Measurements from ENCODE around the gene LGR4. TPM values are rescaled to one million over a fixed set of nuclear protein-coding genes. Genes with fewer than 3 reads are reported as not detected.
"Not testable (repeated sequence)": the region's sequence is repeated elsewhere in the genome, so short reads cannot be mapped to it uniquely, and the experiment has no call there.

LGR4 gene
- total RNA-seq, 1 donor from 2014 or later, result 43.8 TPM

- Histone ChIP-seq H3K9ac (ENCODE audit: low read depth in 1 of 3, low read length in 3 of 3) (peak overlapping the region in 1 of 3 donors; percentile 15), H3K27ac (ENCODE audit: low read depth, low read length) (no peak overlapping the region), H3K9me3 (ENCODE audit: control insufficient read depth in 3 of 3, low read length in 3 of 3) (no peaks in the 10 kb centered on the region), H3K4me3 (ENCODE audit: low read length in 3 of 3) (no peak overlapping the region), H3K4me1 (ENCODE audit: control insufficient read depth in 3 of 3, insufficient read depth in 3 of 3, low read length in 3 of 3) (peaks cover 0 to 5% (median 5%) of the 10 kb centered on the region in 3 donors), H3K36me3 (ENCODE audit: control insufficient read depth in 3 of 3, insufficient read depth in 3 of 3, low read length in 3 of 3) (no peaks in the 10 kb centered on the region), H3K27me3 (ENCODE audit: control insufficient read depth in 3 of 3, insufficient read depth in 3 of 3, low read length in 3 of 3) (no peaks in the 10 kb centered on the region)
These were observed 21.2 kb downstream of the LGR4 start for GRCh38 chr11:27451244-27451965.

GRCh38 chr11:27448184-27448540 lies 24.4 kb downstream of the LGR4 start:
- not testable (repeated sequence) for H3K27me3 ChIP-seq (ENCODE audit: control insufficient read depth in 3 of 3, insufficient read depth in 3 of 3, low read length in 3 of 3); H3K36me3 ChIP-seq (ENCODE audit: control insufficient read depth in 3 of 3, insufficient read depth in 3 of 3, low read length in 3 of 3); H3K9ac ChIP-seq (ENCODE audit: low read depth in 1 of 3, low read length in 3 of 3); H3K4me1 ChIP-seq (ENCODE audit: control insufficient read depth in 3 of 3, insufficient read depth in 3 of 3, low read length in 3 of 3); H3K9me3 ChIP-seq (ENCODE audit: control insufficient read depth in 3 of 3, low read length in 3 of 3); H3K4me3 ChIP-seq (ENCODE audit: low read length in 3 of 3); H3K27ac ChIP-seq (ENCODE audit: low read depth, low read length)

- no peak overlapping the region for H3K9ac ChIP-seq (ENCODE audit: low read depth in 1 of 3, low read length in 3 of 3)
- H3K9me3 ChIP-seq (ENCODE audit: control insufficient read depth in 3 of 3, low read length in 3 of 3), result no peaks in the 10 kb centered on the region
- no peaks in the 10 kb centered on the region for H3K27me3 ChIP-seq (ENCODE audit: control insufficient read depth in 3 of 3, insufficient read depth in 3 of 3, low read length in 3 of 3)
- H3K4me1 ChIP-seq (ENCODE audit: control insufficient read depth in 3 of 3, insufficient read depth in 3 of 3, low read length in 3 of 3), result peaks cover 5 to 9% (median 5%) of the 10 kb centered on the region in 3 donors
- H3K4me3 ChIP-seq (ENCODE audit: low read length in 3 of 3), result no peak overlapping the region
- H3K27ac ChIP-seq (ENCODE audit: low read depth, low read length), result no peak overlapping the region
- no peaks in the 10 kb centered on the region for H3K36me3 ChIP-seq (ENCODE audit: control insufficient read depth in 3 of 3, insufficient read depth in 3 of 3, low read length in 3 of 3)
These were observed 25.1 kb downstream of the LGR4 start for GRCh38 chr11:27447288-27448183.

- no peak overlapping the region for H3K27ac ChIP-seq (ENCODE audit: low read depth, low read length)
- no peaks in the 10 kb centered on the region for H3K9me3 ChIP-seq (ENCODE audit: control insufficient read depth in 3 of 3, low read length in 3 of 3)
- peaks cover 0 to 7% (median 5%) of the 10 kb centered on the region in 3 donors for H3K4me1 ChIP-seq (ENCODE audit: control insufficient read depth in 3 of 3, insufficient read depth in 3 of 3, low read length in 3 of 3)
- no peak overlapping the region for H3K9ac ChIP-seq (ENCODE audit: low read depth in 1 of 3, low read length in 3 of 3)
- H3K4me3 ChIP-seq (ENCODE audit: low read length in 3 of 3), result no peak overlapping the region
- H3K27me3 ChIP-seq (ENCODE audit: control insufficient read depth in 3 of 3, insufficient read depth in 3 of 3, low read length in 3 of 3), result no peaks in the 10 kb centered on the region
- H3K36me3 ChIP-seq (ENCODE audit: control insufficient read depth in 3 of 3, insufficient read depth in 3 of 3, low read length in 3 of 3), result no peaks in the 10 kb centered on the region
These were observed 27.0 kb downstream of the LGR4 start for GRCh38 chr11:27445625-27446024.

GRCh38 chr11:27444801-27445215 lies 27.8 kb downstream of the LGR4 start:
- Histone ChIP-seq H3K36me3 (ENCODE audit: control insufficient read depth in 3 of 3, insufficient read depth in 3 of 3, low read length in 3 of 3) (no peaks in the 10 kb centered on the region), H3K27ac (ENCODE audit: low read depth, low read length) (no peak overlapping the region), H3K4me3 (ENCODE audit: low read length in 3 of 3) (no peak overlapping the region), H3K4me1 (ENCODE audit: control insufficient read depth in 3 of 3, insufficient read depth in 3 of 3, low read length in 3 of 3) (peaks cover 0 to 7% (median 5%) of the 10 kb centered on the region in 3 donors), H3K9ac (ENCODE audit: low read depth in 1 of 3, low read length in 3 of 3) (no peak overlapping the region), H3K9me3 (ENCODE audit: control insufficient read depth in 3 of 3, low read length in 3 of 3) (no peaks in the 10 kb centered on the region), H3K27me3 (ENCODE audit: control insufficient read depth in 3 of 3, insufficient read depth in 3 of 3, low read length in 3 of 3) (no peaks in the 10 kb centered on the region)

GRCh38 chr11:27443746-27444507 lies 28.7 kb downstream of the LGR4 start:
- Histone ChIP-seq H3K36me3 (ENCODE audit: control insufficient read depth in 3 of 3, insufficient read depth in 3 of 3, low read length in 3 of 3) (no peaks in the 10 kb centered on the region), H3K4me3 (ENCODE audit: low read length in 3 of 3) (no peak overlapping the region), H3K9me3 (ENCODE audit: control insufficient read depth in 3 of 3, low read length in 3 of 3) (no peaks in the 10 kb centered on the region), H3K9ac (ENCODE audit: low read depth in 1 of 3, low read length in 3 of 3) (peak overlapping the region in 1 of 3 donors; percentile 10), H3K27me3 (ENCODE audit: control insufficient read depth in 3 of 3, insufficient read depth in 3 of 3, low read length in 3 of 3) (no peaks in the 10 kb centered on the region), H3K4me1 (ENCODE audit: control insufficient read depth in 3 of 3, insufficient read depth in 3 of 3, low read length in 3 of 3) (peaks cover 0 to 7% (median 5%) of the 10 kb centered on the region in 3 donors), H3K27ac (ENCODE audit: low read depth, low read length) (no peak overlapping the region)

GRCh38 chr11:27443227-27443626 lies 29.4 kb downstream of the LGR4 start:
- H3K27me3 ChIP-seq (ENCODE audit: control insufficient read depth in 3 of 3, insufficient read depth in 3 of 3, low read length in 3 of 3), result no peaks in the 10 kb centered on the region
- H3K27ac ChIP-seq (ENCODE audit: low read depth, low read length), result no peak overlapping the region
- no peaks in the 10 kb centered on the region for H3K9me3 ChIP-seq (ENCODE audit: control insufficient read depth in 3 of 3, low read length in 3 of 3)
- H3K4me3 ChIP-seq (ENCODE audit: low read length in 3 of 3), result no peak overlapping the region
- no peak overlapping the region for H3K9ac ChIP-seq (ENCODE audit: low read depth in 1 of 3, low read length in 3 of 3)
- peaks cover 0 to 7% (median 5%) of the 10 kb centered on the region in 3 donors for H3K4me1 ChIP-seq (ENCODE audit: control insufficient read depth in 3 of 3, insufficient read depth in 3 of 3, low read length in 3 of 3)
- no peaks in the 10 kb centered on the region for H3K36me3 ChIP-seq (ENCODE audit: control insufficient read depth in 3 of 3, insufficient read depth in 3 of 3, low read length in 3 of 3)

GRCh38 chr11:27440090-27440489 lies 32.5 kb downstream of the LGR4 start:
- Histone ChIP-seq H3K27me3 (ENCODE audit: control insufficient read depth in 3 of 3, insufficient read depth in 3 of 3, low read length in 3 of 3) (no peaks in the 10 kb centered on the region), H3K9ac (ENCODE audit: low read depth in 1 of 3, low read length in 3 of 3) (no peak overlapping the region), H3K4me1 (ENCODE audit: control insufficient read depth in 3 of 3, insufficient read depth in 3 of 3, low read length in 3 of 3) (peaks cover 0 to 7% (median 7%) of the 10 kb centered on the region in 3 donors), H3K36me3 (ENCODE audit: control insufficient read depth in 3 of 3, insufficient read depth in 3 of 3, low read length in 3 of 3) (no peaks in the 10 kb centered on the region), H3K9me3 (ENCODE audit: control insufficient read depth in 3 of 3, low read length in 3 of 3) (no peaks in the 10 kb centered on the region), H3K4me3 (ENCODE audit: low read length in 3 of 3) (no peak overlapping the region), H3K27ac (ENCODE audit: low read depth, low read length) (no peak overlapping the region)

- H3K9ac ChIP-seq (ENCODE audit: low read depth in 1 of 3, low read length in 3 of 3), result no peak overlapping the region
- H3K4me1 ChIP-seq (ENCODE audit: control insufficient read depth in 3 of 3, insufficient read depth in 3 of 3, low read length in 3 of 3), result peaks cover 0 to 5% (median 2%) of the 10 kb centered on the region in 3 donors
- no peak overlapping the region for H3K27ac ChIP-seq (ENCODE audit: low read depth, low read length)
- H3K27me3 ChIP-seq (ENCODE audit: control insufficient read depth in 3 of 3, insufficient read depth in 3 of 3, low read length in 3 of 3), result no peaks in the 10 kb centered on the region
- H3K9me3 ChIP-seq (ENCODE audit: control insufficient read depth in 3 of 3, low read length in 3 of 3), result no peaks in the 10 kb centered on the region
- no peak overlapping the region for H3K4me3 ChIP-seq (ENCODE audit: low read length in 3 of 3)
- no peaks in the 10 kb centered on the region for H3K36me3 ChIP-seq (ENCODE audit: control insufficient read depth in 3 of 3, insufficient read depth in 3 of 3, low read length in 3 of 3)
These were observed 34.0 kb downstream of the LGR4 start for GRCh38 chr11:27438595-27438981.
